ENCODE measurements around the gene LAMC1.
A peak's percentile ranks its signal among the peaks of the same experiment; 100 is the strongest.

LAMC1 gene

DNA sequence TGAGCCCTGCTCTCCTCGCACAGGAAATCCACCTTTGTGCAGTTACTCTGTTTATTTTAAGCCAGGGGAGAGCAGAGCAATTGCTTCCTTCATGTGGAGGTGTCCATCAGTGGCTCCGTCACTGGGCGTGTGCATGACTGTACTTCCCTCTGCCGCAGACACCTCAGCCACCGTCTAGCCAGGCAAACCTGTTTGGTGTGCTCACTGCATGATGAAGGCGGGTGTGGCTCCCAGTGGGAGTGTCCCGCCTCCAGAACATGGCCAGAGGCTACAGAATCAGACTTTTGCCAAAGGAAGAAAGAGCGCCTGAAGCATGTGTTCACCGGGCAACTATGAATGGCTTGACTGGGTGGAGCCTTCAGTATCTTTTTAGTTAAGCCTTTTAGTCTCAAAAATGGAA, 136.7 kb downstream of the LAMC1 start:
- Histone ChIP-seq H3K4me3 (ENCODE audit: low read depth, low read length) (no peak overlapping the region), H3K36me3 (ENCODE audit: control insufficient read depth in 2 of 2, insufficient read depth in 1 of 2, low read length in 2 of 2) (no peaks in the 10 kb centered on the region), H3K27ac (ENCODE audit: extremely low read depth, low read depth, low read length) (no peak overlapping the region), H3K4me1 (ENCODE audit: control insufficient read depth, insufficient read depth, low read length) (0 out of 2 replicates have a peak, but pooled peaks cover 2% of the 10 kb centered on the region), H3K9me3 (ENCODE audit: control insufficient read depth, insufficient read depth, low read depth, low read length) (no peaks in the 10 kb centered on the region)
- ChIA-PET POLR2A (no interaction called here), CTCF (interaction anchor here (0.7 to 1.1 kb wide), 2 partner anchors 75 to 197 kb away, joined by 4 read pairs; no protein-coding TSS in a partner anchor)
- TF ChIP-seq, protein P1, sequence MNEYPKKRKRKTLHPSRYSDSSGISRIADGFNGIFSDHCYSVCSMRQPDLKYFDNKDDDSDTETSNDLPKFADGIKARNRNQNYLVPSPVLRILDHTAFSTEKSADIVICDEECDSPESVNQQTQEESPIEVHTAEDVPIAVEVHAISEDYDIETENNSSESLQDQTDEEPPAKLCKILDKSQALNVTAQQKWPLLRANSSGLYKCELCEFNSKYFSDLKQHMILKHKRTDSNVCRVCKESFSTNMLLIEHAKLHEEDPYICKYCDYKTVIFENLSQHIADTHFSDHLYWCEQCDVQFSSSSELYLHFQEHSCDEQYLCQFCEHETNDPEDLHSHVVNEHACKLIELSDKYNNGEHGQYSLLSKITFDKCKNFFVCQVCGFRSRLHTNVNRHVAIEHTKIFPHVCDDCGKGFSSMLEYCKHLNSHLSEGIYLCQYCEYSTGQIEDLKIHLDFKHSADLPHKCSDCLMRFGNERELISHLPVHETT (tag by site-specific recombination; IDR thresholded peaks at IDR 0.05): no peak
- TF ChIP-seq HOXD13 (CRISPR knock-in tag; IDR thresholded peaks at IDR 0.05; ENCODE audit: borderline replicate concordance) (no peak), KLF1 (tag by site-specific recombination; IDR thresholded peaks at IDR 0.05) (peak; percentile 54; the same call in 1 of the 2 replicates), EGR2 (tag by site-specific recombination; IDR thresholded peaks at IDR 0.05; ENCODE audit: low read depth) (peak; percentile 47; the same call in 1 of the 2 replicates), ZNF501 (tag by site-specific recombination; IDR thresholded peaks at IDR 0.05) (no peak), ZFHX2 (tag by site-specific recombination; conservative IDR thresholded peaks at IDR 0.05) (peak; percentile 35; the same call in 1 of the 2 replicates), KLF8 (tag by site-specific recombination; IDR thresholded peaks at IDR 0.05) (no peak), YY1 (tag by site-specific recombination; IDR thresholded peaks at IDR 0.05) (no peak)

DNA sequence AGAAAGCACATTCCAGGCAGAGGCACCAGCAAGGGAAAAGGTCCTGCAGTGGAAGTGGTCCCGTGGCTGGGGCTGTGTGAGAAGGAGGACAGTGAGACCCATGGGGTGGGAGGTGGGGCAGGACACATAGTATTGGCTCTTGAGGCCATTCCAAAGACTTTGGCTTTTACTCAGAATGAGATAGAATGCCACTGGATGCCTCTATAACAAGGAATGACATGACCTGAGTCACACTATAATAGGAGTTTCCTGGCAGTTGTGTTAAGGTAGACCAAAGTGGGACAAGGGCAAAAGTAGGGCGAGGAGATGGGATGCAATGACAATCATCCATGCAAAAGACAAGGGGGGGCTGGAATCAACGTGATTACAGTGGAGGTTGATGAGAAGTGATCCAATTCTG, 138.2 kb downstream of the LAMC1 start:
- H3K9me3 ChIP-seq (ENCODE audit: control insufficient read depth, insufficient read depth, low read depth, low read length): no peaks in the 10 kb centered on the region
- TF ChIP-seq ZNF48 (tag by site-specific recombination; IDR thresholded peaks at IDR 0.05) (no peak), HOXD13 (CRISPR knock-in tag; IDR thresholded peaks at IDR 0.05; ENCODE audit: borderline replicate concordance) (no peak), ZNF677 (tag by site-specific recombination; IDR thresholded peaks at IDR 0.05) (no peak), ZNF2 (tag by site-specific recombination; IDR thresholded peaks at IDR 0.05) (no peak), ZNF426 (tag by site-specific recombination; IDR thresholded peaks at IDR 0.05) (no peak), ZNF248 (tag by site-specific recombination; IDR thresholded peaks at IDR 0.05) (no peak), ZNF175 (tag by site-specific recombination; IDR thresholded peaks at IDR 0.05) (no peak), ZNF140 (tag by site-specific recombination; IDR thresholded peaks at IDR 0.05) (no peak)
- TF ChIP-seq, protein P2, sequence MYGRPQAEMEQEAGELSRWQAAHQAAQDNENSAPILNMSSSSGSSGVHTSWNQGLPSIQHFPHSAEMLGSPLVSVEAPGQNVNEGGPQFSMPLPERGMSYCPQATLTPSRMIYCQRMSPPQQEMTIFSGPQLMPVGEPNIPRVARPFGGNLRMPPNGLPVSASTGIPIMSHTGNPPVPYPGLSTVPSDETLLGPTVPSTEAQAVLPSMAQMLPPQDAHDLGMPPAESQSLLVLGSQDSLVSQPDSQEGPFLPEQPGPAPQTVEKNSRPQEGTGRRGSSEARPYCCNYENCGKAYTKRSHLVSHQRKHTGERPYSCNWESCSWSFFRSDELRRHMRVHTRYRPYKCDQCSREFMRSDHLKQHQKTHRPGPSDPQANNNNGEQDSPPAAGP (tag by site-specific recombination; IDR thresholded peaks at IDR 0.05): no peak
- TF ChIP-seq, protein P3, sequence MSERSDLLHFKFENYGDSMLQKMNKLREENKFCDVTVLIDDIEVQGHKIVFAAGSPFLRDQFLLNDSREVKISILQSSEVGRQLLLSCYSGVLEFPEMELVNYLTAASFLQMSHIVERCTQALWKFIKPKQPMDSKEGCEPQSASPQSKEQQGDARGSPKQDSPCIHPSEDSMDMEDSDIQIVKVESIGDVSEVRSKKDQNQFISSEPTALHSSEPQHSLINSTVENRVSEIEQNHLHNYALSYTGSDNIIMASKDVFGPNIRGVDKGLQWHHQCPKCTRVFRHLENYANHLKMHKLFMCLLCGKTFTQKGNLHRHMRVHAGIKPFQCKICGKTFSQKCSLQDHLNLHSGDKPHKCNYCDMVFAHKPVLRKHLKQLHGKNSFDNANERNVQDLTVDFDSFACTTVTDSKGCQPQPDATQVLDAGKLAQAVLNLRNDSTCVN (tag by site-specific recombination; optimal IDR thresholded peaks at IDR 0.05): no peak
- H3K4me1 ChIP-seq (ENCODE audit: control insufficient read depth, insufficient read depth, low read length): 0 out of 2 replicates have a peak, but pooled peaks cover 2% of the 10 kb centered on the region
- H3K4me3 ChIP-seq (ENCODE audit: low read depth, low read length): no peak overlapping the region
- no peaks in the 10 kb centered on the region for H3K36me3 ChIP-seq (ENCODE audit: control insufficient read depth in 2 of 2, insufficient read depth in 1 of 2, low read length in 2 of 2)
- POLR2A ChIA-PET: no interaction called here
- H3K27ac ChIP-seq (ENCODE audit: extremely low read depth, low read depth, low read length): no peak overlapping the region
- CTCF ChIA-PET: no interaction called here

DNA sequence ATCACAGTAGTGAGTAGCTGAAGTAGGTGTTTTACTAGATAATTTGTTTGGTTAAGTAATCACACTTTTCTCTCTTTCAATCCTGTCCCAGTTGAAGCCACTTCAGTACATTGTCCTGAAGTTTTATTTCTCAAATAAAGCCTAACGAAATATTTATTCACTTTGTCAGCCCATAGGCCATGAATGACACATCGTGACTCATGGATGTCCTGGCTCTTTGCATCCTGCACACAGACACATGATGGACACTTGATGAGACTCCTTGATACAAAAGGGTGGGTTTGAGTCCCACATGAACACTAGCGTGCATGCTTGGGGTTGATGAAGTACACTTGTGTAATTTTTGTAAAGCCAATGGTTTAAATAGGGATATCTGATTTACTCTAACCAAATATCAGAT, 140.1 kb downstream of the LAMC1 start:
- no peak overlapping the region for H3K27ac ChIP-seq (ENCODE audit: extremely low read depth, low read depth, low read length)
- no peaks in the 10 kb centered on the region for H3K9me3 ChIP-seq (ENCODE audit: control insufficient read depth, insufficient read depth, low read depth, low read length)
- H3K36me3 ChIP-seq (ENCODE audit: control insufficient read depth in 2 of 2, insufficient read depth in 1 of 2, low read length in 2 of 2): no peaks in the 10 kb centered on the region
- ChIA-PET CTCF (interaction anchor here (0.8 to 1.8 kb wide), 3 partner anchors 14 to 201 kb away, joined by 3 read pairs; no protein-coding TSS in a partner anchor), POLR2A (no interaction called here)
- H3K4me1 ChIP-seq (ENCODE audit: control insufficient read depth, insufficient read depth, low read length): 0 out of 2 replicates have a peak, but pooled peaks cover 2% of the 10 kb centered on the region
- no peak for TF ChIP-seq ZNF175 (tag by site-specific recombination; IDR thresholded peaks at IDR 0.05)
- TF ChIP-seq, protein P4, sequence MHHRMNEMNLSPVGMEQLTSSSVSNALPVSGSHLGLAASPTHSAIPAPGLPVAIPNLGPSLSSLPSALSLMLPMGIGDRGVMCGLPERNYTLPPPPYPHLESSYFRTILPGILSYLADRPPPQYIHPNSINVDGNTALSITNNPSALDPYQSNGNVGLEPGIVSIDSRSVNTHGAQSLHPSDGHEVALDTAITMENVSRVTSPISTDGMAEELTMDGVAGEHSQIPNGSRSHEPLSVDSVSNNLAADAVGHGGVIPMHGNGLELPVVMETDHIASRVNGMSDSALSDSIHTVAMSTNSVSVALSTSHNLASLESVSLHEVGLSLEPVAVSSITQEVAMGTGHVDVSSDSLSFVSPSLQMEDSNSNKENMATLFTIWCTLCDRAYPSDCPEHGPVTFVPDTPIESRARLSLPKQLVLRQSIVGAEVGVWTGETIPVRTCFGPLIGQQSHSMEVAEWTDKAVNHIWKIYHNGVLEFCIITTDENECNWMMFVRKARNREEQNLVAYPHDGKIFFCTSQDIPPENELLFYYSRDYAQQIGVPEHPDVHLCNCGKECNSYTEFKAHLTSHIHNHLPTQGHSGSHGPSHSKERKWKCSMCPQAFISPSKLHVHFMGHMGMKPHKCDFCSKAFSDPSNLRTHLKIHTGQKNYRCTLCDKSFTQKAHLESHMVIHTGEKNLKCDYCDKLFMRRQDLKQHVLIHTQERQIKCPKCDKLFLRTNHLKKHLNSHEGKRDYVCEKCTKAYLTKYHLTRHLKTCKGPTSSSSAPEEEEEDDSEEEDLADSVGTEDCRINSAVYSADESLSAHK (tag by site-specific recombination; IDR thresholded peaks at IDR 0.05): 0 out of 2 replicates have a peak, but pooled peaks have one; percentile 37
- no peak for TF ChIP-seq ZNF248 (tag by site-specific recombination; IDR thresholded peaks at IDR 0.05)
- TF ChIP-seq PRDM1 (tag by site-specific recombination; IDR thresholded peaks at IDR 0.05): no peak
- no peak overlapping the region for H3K4me3 ChIP-seq (ENCODE audit: low read depth, low read length)

All from HEK293 (cell line).